GM21619 (cell line): Measurements from ENCODE around the gene PPP3R2.

ENCODE experiments used
- ATAC-seq: cut with Tn5 transposase; IDR thresholded peaks from one replicate; pipeline ENCODE4 v1.9.1; 2021; ENCODE audit not compliant: unreplicated experiment

Gene PPP3R2

GRCh38 chr9:101594796-101595195 lies at the start of gene PPP3R2:
PPP3R2 (minus strand) TSS chr9:101594969; CDS start chr9:101594921, 48 bp downstream.
- no peak for ATAC-seq

GRCh38 chr9:101639785-101640665 lies 45.3 kb upstream of the PPP3R2 start:
- no peak for ATAC-seq

- ATAC-seq, result no peak
Observed at GRCh38 chr9:101639311-101639710, 44.5 kb upstream of the PPP3R2 start.

- no peak for ATAC-seq
Observed at GRCh38 chr9:101636247-101636646, 41.5 kb upstream of the PPP3R2 start.

GRCh38 chr9:101635473-101635872 lies 40.7 kb upstream of the PPP3R2 start:
- ATAC-seq, result no peak

GRCh38 chr9:101634741-101635409 lies 40.1 kb upstream of the PPP3R2 start:
- ATAC-seq, result no peak

- no peak for ATAC-seq
Observed at GRCh38 chr9:101632611-101633010, 37.8 kb upstream of the PPP3R2 start.

- no peak for ATAC-seq
Observed at GRCh38 chr9:101631892-101632291, 37.1 kb upstream of the PPP3R2 start.

- no peak for ATAC-seq
Observed at GRCh38 chr9:101629636-101630035, 34.9 kb upstream of the PPP3R2 start.

- ATAC-seq, result no peak
Observed at GRCh38 chr9:101628173-101628572, 33.4 kb upstream of the PPP3R2 start.

- ATAC-seq, result no peak
Observed at GRCh38 chr9:101626295-101626694, 31.5 kb upstream of the PPP3R2 start.

- ATAC-seq, result no peak
Observed at GRCh38 chr9:101625876-101626275, 31.1 kb upstream of the PPP3R2 start.

- ATAC-seq, result no peak
Observed at GRCh38 chr9:101620452-101620851, 25.7 kb upstream of the PPP3R2 start.

- ATAC-seq, result peak; percentile 72
Observed at GRCh38 chr9:101618698-101619097, 23.9 kb upstream of the PPP3R2 start.

- no peak for ATAC-seq
Observed at GRCh38 chr9:101605547-101605946, 10.8 kb upstream of the PPP3R2 start.

GRCh38 chr9:101604296-101604695 lies 9.5 kb upstream of the PPP3R2 start:
- ATAC-seq, result no peak

- no peak for ATAC-seq
Observed at GRCh38 chr9:101601904-101602765, 7.4 kb upstream of the PPP3R2 start.

GRCh38 chr9:101593345-101593744 lies 1.4 kb downstream of the PPP3R2 start:
- ATAC-seq, result no peak

GRCh38 chr9:101592788-101593187 lies 2.0 kb downstream of the PPP3R2 start:
- ATAC-seq, result no peak

GRCh38 chr9:101591787-101592446 lies 2.9 kb downstream of the PPP3R2 start:
- ATAC-seq, result no peak

GRCh38 chr9:101590901-101591300 lies 3.9 kb downstream of the PPP3R2 start:
- no peak for ATAC-seq
